HK-2 (cell line): ENCODE data around the gene SRSF11.

Experiments used
- DNase-seq: peaks from one replicate; pipeline ENCODE4 v3.0.0-alpha.2; 2018; ENCODE audit not compliant: unreplicated experiment

Gene SRSF11

DNA sequence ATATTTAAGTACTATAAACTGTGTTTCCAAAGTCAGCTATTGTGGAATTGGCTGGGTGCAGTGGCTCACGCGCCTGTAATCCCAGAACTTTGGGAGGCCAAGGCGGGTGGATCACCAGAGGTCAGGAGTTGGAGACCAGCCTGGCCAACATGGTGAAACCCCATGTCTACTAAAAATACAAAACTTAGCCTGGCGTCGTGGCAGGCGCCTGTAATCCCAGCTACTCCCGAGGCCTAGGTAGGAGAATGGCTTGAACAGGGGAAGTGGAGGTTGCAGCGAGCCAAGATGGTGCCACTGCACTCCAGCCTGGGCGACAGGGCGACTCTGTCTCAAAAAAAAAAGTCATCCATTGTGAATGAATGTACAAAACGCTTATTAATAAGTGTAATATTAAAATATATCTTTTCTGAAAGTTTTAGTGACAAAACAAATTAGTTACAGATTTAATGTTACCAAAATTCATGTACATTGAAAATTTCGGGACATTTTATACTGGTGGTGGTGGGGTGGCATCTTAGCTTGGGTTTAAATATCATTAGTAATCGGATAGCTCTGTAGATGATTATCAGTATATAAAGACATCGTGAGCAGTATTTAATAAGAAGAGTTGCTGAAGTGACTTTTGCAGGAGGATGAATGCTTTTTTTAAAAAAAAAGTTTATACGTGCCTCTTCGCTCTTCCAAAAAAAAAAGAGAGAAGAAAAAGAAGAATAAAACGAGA, 503 bp upstream of the SRSF11 start:
- no peak for DNase-seq

DNA sequence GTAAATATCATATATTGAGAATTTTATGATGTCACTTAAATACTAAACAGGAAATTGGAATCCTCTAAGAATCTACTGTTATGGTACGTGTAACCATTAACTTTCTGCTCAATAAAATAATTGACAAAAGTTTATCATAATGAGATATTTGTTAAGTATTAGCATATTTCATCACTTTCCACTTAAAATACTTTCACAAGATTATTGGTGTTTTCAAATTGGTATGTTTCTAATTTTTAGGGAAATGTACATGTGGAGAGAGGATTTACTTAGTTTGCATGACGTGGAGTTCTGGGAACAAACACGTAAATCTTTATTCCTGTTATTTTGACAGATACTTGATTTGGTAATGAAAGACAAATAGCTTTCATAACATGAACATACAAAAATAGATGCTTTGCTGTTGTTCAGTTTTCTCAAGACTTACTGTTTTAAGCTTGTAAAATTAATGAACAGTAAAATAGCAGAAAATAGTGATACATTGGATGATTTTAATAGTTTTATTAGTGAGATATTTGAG, 1.6 kb downstream of the SRSF11 start:
- no peak for DNase-seq

GRCh38 chr1:70224954-70225353, 3.8 kb downstream of the SRSF11 start:
- DNase-seq: no peak

- DNase-seq: no peak
Observed at GRCh38 chr1:70227439-70227838, 6.3 kb downstream of the SRSF11 start.

DNA sequence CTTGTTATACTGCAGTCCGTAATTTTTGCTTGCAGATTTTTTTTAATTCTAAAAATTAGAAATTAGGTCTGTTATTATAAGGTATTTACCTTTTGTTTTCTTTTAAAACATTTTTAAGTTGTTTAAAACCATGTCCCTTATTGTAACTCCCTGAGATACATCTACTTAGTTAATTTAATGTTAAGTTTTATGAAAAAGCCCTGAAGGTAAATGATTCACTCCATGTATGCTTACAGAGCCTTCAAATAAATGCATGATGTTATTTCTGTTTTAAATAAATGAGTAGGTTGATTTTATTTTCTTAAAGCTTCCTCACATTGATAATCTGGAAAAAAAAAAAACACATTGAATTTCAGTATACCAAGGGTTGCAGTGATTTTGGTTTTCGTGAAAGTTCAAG, 7.5 kb downstream of the SRSF11 start:
- no peak for DNase-seq

- no peak for DNase-seq
Observed at GRCh38 chr1:70231475-70231874, 10.3 kb downstream of the SRSF11 start.

DNA sequence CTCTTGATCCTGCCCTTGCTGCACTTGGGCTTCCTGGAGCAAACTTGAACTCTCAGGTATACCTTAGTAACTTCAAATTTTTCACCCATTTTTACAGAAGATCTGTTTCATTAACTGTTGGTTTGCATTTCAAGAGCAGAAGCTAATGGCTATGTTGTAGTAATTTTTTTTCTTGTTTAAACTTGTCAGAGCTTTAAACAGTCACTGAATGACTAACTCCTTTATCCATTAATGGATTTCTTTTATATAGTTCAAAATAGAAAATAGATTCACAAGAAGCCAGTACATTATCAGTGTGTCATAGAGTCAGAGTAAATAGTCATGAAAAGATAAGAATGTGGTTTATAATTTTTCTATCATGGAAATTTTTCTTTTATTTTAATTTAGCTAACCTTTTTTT, 13.6 kb downstream of the SRSF11 start:
- DNase-seq: no peak

DNA sequence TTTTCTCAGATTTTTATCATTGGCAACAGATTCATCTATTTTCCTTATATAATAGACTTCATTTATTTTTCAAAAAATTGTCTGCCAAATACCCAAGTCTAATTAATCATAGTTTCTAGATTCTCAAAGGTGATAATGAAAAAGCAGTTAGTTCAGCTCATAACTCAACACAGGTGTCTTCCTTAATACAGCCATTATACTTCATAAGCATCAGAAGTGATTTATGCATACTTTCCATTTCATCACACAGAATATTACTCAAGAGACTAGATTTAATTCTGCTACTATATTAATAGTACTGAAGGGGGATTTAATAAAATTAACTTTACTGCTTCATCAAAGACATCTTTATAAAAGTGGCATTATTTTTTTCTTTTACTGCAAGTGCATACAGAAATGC, 18.8 kb downstream of the SRSF11 start:
- DNase-seq: no peak

GRCh38 chr1:70247122-70247521, 25.9 kb downstream of the SRSF11 start:
- DNase-seq: no peak

DNA sequence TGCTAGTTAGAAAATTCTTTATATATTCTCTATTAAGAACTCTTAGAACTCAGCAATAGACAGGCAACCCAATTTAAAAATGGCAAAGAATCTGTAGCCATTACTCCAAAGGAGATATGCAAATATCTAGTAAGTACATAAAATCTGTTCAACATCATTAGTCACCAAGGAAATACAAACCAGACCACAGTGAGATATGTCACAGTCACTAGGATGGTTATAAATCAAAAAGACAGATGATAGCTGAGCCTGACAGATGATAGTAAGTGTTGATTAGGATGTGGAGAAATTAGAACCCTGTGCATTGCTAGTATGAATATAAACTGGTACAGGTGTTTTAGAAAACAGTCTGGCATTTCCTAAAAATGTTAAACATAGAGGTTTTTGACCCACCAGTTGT, 26.6 kb downstream of the SRSF11 start:
- no peak for DNase-seq

DNA sequence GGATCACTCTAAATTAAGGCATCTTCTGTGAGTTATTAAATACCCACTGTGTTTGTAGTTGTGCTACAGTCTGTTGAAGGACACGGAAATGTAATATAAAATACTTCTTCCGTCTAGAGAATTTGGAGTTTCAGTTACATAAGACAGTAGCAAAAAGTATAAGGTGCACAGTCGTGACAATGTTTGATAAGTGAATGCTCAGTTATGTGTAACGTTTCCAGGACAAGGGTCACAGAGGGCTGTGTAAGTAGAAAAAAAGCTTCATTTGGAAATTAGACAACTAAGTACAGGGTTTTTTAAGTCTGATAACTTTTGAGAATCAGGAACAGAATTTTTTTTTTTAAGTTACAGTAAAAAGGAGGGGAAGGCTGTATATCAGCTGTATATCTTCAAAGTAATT, 27.5 kb downstream of the SRSF11 start:
- DNase-seq: no peak

- DNase-seq: no peak
Observed at GRCh38 chr1:70256664-70257063, 35.5 kb downstream of the SRSF11 start.

GRCh38 chr1:70264839-70265238, 43.7 kb downstream of the SRSF11 start:
- no peak for DNase-seq

- DNase-seq: no peak
Observed at GRCh38 chr1:70265946-70266345, 44.8 kb downstream of the SRSF11 start.

DNA sequence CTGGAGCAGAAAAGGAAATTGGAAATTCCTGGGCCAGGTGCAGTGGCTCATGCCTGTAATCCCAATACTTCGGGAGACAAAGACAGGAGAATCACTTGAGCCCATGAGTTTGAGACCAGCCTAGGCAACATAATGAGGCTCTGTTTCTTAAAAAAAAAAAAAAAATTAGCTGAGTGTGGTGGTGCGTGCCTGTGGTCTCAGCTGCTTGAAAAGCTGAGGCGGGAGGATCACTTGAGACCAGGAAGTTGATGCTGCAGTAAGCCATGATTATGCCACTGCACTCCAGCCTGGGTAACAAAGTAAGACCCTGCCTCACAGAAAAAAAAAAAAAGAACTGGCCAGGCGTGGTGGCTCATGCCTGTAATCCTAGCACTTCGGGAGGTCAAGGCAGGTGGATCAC, 56.7 kb downstream of the SRSF11 start:
- DNase-seq: no peak

GRCh38 chr1:70278710-70279109, 57.5 kb downstream of the SRSF11 start:
- no peak for DNase-seq

- DNase-seq: no peak
Observed at GRCh38 chr1:70284366-70284765, 63.2 kb downstream of the SRSF11 start.

DNA sequence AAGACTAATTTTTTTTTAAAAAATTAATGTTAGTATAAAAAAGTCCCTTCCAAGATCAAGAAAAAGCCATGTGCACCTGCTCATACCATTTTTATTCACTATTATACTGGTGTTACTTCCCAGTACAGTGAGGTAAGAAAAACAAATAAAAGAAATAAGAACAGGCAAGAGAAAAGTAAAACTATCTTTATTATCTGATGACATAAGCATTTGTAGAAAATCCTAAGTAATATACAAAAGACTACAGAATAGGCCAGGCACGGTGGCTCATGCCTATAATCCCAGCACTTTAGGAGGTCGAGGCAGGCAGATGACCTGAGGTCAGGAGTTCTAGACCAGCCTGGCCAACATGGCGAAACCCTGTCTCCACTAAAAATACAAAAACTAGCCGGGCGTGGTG, 65.3 kb downstream of the SRSF11 start:
- DNase-seq: no peak

- DNase-seq: no peak
Observed at GRCh38 chr1:70288166-70288565, 67.0 kb downstream of the SRSF11 start.

DNA sequence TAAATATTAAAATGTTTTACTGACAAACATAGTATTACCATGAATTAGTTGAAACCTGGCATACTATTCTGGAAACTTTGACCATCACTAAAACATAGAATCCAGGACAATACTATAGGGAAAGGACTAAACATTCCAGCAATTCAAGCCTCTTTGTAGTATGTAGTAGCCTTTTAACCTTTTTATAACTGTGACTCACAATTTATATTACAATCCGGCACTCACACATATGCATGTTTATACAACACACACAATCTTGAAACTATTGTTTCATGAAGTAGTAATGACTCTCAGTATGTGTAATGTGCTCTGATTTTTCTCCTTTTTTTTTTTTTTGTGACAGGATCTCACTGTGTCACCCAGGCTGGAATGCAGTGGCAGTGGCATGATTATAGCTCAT, 69.0 kb downstream of the SRSF11 start:
- no peak for DNase-seq

DNA sequence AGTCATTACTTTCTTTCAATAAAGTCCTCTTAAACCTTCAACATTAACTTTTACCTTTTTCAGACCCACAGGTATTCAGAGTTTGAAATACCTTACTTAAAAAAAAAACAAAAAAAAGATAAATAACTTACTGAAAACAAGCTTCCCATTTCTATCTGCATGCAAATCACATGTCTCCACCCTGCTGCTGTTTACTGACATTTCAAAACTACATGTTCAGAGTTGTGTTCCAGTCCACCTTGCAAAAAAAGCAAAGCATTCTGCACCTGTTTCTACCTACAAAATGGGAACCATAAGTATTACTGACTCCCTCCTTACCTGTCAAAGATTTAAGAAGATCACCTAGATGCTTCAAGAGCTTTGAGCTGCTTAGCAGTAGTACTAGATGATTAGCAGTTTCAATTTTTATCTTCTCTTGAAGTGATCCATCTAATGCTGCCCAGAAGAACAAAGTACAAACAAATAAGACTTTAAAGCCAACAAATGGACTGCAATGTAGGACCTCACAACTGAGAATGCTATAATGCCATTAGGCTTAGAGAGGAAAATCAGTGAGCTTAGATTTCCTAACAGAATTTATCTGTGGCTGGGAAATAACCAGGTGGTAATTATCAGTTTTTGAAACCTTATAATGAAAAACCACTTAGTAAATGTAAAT, 72.1 kb downstream of the SRSF11 start:
- DNase-seq: no peak

DNA sequence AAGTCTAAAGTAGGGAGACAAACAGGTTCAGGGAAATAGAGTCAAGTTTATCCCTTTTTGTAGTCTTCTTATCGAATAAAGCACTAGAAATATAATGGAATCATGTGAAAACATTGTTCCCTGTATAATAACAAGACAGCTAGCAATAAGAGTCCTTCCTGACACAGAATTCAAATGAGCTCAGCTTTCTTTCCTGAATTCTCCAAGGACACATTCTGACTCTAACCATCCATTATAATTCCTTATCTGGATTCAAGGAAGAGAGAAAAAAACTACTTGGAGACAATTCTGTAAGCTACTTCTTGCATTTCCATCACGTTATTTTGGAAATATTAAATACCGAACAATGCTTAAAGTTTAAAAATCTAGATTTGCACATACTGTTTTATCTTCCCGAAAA, 74.6 kb downstream of the SRSF11 start:
- no peak for DNase-seq

GRCh38 chr1:70299472-70299871, 78.3 kb downstream of the SRSF11 start:
- no peak for DNase-seq
